Stimulated activated CD8-positive, alpha-beta memory T cell treated with anti-CD3 and anti-CD28 coated beads, Interleukin-7, amount 100 ng/mL, for 4 hours (primary cell): ENCODE results near the gene ATG4D.

Experiments
- DNase-seq, 2 donors: peaks; one replicate each; pipeline ENCODE4 v3.0.0-alpha.2; 2020; ENCODE audit warnings: low read depth in 2 of 2

ATG4D gene

GRCh38 chr19:10577951-10578350 is 34.2 kb downstream of the ATG4D start:
- DNase-seq = no peak

DNA sequence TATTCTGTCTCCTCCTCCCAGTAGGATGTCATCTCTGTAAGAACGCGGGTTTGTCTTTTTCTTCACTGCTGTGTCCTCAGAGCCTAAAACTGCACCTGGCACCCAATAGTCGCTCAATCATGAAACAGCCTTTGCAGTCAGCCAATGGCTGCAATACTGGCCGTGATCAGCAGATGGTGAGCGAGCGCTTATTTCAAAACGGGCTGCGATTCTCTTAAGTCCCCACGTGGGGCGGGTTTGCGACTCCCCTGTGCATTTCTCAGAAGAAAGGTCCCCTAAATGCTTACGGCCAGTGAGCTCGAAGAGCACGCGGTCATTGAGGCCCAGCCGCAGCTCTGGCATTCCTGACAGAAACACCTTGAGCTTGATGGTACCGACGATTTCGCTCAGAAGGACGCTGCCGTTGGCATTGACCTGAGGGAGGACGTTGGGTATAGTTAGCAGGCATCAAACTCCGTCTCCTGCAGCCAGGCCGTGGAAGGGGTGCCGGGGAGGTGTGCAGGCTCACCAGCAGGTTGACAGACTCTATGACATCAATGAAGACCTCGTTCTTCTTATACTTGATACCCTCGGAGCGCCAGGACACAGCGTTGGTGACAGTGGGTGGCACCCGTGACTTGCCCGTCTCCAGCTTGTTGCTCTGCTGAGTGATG is 37.4 kb downstream of the ATG4D start:
- peak; percentile 77 to 83 for DNase-seq

DNA sequence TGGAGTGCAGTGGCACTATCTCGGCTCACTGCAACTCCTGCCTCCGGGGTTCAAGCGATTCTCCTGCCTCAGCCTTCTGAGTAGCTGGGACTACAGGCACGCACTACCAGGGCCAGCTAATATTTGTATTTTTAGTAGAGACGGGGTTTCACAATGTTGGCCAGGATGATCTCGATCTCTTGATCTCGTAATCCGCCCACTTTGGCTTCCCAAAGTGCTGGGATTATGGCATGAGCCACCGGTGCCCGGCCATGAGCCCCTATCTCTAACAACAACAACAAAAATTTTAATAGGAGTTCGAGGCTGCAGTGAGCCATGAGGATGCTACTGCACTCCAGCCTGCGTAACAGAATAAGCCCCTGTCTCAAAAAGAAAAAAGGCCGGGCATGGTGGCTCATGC is 38.4 kb downstream of the ATG4D start:
- DNase-seq = no peak

- no peak for DNase-seq
Measured at GRCh38 chr19:10583036-10583776, 39.5 kb downstream of the ATG4D start.

DNA sequence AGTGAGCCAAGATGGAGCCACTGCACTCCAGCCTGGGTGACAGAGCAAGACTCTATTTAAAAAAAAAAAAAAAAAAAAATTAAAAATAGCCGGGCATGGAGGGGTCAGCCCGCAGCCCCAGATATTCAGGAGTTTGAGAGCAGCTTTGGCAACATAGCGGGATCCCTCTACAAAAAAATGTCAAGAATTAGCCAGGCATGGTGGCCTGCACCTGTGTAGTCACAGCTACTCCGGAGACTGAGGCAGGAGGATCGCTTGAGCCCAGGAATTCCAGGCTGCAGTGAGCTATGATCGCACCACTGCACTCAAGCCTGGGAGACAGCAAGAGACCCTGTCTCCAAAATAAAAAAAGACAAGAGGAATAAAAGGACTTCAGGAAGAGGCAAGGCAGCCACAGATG is 42.7 kb downstream of the ATG4D start:
- DNase-seq = no peak

DNA sequence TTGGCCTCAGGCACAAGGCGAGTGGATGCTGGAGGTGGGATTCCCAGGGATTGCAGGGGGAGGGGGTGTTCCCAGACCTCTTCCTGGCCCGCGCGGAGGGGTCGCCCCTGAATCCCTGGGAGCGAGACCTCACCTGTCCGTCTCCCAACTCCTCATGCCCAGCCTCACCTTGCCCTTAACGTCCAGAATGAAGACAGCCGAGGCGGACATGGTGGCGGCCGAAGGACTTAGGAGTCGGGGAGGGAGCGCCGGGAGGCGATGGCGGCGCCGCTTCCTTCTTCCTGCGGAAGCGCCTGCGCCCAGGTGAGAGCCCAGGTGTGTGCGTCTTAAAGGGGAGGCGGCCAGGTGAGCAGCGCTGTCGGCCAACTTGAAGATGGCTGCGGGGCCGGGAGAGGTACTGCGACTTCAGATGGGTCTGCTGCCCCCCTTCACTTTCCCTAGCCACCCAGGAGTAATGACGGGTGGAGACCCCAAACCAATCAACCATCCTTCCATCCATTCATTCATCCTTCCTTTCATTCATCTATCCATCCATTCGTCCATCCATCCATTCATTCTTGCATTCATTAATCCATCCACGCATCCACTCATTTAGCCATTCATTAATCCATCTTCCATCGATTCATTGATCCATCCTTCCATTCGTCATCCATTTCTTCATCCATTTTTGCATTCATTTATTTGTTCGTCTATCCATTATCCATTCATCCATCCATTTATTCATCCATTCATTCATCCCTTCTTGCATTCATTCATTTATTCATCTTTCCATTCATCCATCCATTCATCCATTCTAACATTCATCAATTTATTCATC is 43.5 kb downstream of the ATG4D start, which contains the start of gene AP1M2:
TSS of gene AP1M2 (minus strand) at position 291 of the 817 bp plus-strand sequence. CDS start at position 210, 81 bp downstream.
- no peak for DNase-seq

- DNase-seq = no peak
Measured at GRCh38 chr19:10587839-10588150, 44.1 kb downstream of the ATG4D start.

DNA sequence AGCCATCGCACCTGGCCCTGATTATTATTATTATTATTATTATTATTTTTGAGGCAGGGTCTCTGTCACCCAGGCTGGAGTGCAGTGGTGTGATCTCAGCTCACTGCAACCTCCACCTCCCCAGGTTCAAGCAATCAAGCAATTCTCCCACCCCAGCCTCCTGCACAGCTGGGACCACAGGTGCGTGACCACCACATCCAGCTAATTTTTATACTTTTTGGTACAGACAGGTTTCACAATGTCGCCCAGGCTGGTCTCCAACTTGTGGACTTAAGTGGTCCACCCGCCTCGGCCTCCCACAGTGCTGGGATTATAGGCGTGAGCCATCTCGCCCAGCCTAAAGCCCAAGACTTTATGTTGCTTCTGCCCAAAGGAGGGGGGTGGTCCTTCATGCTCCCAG is 49.4 kb downstream of the ATG4D start:
- DNase-seq = no peak

DNA sequence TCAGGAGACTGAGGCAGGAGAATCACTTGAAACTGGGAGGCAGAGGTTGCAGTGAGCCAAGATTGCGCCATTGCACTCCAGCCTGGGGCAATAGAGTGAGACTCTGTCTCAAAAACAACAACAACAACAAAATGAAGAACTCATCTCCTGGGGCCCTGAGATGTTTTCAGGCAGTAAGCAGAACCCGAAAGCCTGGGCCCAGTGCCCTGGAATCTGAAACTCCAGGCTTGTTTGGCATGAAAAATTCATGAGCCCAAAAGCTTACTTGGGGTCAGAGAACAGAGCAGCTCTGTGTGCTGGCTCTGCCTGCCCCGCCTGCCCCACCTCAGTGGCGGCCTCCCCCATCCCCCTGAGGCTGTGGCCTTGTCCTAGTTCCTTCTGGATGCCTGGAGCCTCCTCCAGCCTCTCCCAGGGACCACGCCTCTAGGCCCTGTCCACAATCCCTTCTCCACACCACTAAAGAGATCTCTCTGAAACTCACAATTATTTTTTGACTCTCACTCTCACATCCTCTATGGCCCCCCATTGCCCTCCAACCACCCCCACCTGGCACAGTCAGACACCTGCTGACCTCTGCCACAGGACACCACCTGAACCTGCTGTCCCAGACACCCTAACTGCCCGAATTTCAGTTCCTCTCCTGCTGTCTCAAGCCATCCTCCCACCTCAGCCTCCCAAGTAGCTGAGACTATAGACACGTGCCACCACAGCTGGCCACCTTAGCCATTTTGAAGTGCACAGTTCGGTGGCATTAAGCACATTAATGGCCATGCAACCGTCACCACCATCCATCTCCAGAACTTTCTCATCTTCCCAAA is 50.3 kb downstream of the ATG4D start:
- DNase-seq = no peak

GRCh38 chr19:10600149-10600548 is 56.4 kb downstream of the ATG4D start:
- DNase-seq = no peak

GRCh38 chr19:10601999-10602329 is 58.3 kb downstream of the ATG4D start:
- DNase-seq = no peak

- DNase-seq = peak; percentile 75 to 85
Measured at GRCh38 chr19:10602330-10603083, 58.8 kb downstream of the ATG4D start.
